Measurements from ENCODE around the gene RNF41.

Gene RNF41

DNA sequence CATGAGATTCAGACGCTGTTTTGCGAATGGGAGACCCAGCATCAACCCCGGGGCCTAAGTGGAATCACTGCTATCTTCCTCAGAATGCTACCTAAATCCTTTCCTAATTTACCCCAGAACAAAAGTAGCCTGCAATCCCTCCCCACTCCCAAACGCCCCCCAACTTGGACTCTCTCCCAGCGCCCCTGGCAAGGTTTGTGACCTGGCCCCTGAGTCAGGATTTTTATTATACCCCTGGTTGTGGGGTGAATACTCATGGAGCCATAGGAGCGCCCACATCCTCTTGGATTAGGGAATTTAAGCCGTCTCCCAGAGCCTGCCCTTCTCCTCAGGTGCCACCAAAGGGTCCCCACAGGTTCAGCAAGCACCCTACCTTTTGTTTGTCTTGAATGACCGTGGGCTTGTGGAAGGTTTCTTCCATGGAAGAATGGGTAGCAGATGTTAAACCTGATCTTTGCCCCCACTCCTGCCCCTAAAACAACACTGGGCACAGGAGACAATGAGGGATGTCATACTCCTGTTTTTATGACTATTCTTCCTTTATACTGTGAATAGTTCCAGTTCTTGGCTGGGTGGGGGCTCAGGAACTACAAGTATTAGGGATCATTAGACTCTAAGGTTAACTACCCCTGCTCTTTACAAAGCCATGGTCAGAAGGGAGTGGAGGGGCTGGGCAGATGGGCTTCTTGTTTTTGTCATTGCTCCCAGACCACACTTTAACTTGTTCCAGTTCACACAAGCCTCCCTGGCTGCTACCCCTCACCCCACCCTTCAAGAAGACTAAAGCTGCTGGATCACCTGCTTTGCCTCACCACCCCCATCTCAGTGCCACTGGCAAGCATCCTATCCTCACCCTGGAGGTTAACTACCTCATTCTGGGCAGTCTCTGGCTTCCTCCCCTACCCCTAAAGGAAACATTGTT is 68.7 kb downstream of the RNF41 start:
- DNase-seq (ENCODE audit: low read depth in 2 of 2), result no peak
